Umbilical cord (tissue), 2 donors: Measurements from ENCODE around the gene KIRREL2. TPM values are rescaled to one million over a fixed set of nuclear protein-coding genes. Genes with fewer than 3 reads are reported as not detected.
A peak's percentile ranks its signal among the peaks of the same experiment; 100 is the strongest.

Experiments used
- DNase-seq: peaks from one replicate; pipeline ENCODE4 v3.0.0-alpha.2; 2015; ENCODE audit warnings: low spot score
- total RNA-seq: library from RNA; depleted of rRNA; stranded (reverse); fragments of >200 nt; gene quantifications from one replicate; pipeline ENCODE4 v1.2.3, GENCODE V29; 2014; ENCODE audit warnings: low replicate concordance; ENCODE audit not compliant: insufficient read depth

Gene KIRREL2
- total RNA-seq, 1 donor from 2014 or later = not detected

- DNase-seq = no peak
Observed at GRCh38 chr19:35844482-35845214, 12.1 kb upstream of the KIRREL2 start.

GRCh38 chr19:35845215-35846037, 11.3 kb upstream of the KIRREL2 start:
- DNase-seq = no peak

GRCh38 chr19:35846038-35846668, 10.6 kb upstream of the KIRREL2 start:
- no peak for DNase-seq

GRCh38 chr19:35847911-35848310, 8.8 kb upstream of the KIRREL2 start:
- no peak for DNase-seq

- no peak for DNase-seq
Observed at GRCh38 chr19:35848486-35848885, 8.2 kb upstream of the KIRREL2 start.

- DNase-seq = no peak
Observed at GRCh38 chr19:35848919-35849505, 7.7 kb upstream of the KIRREL2 start.

GRCh38 chr19:35851213-35852028, 5.3 kb upstream of the KIRREL2 start:
- DNase-seq = no peak

GRCh38 chr19:35852029-35852780, 4.5 kb upstream of the KIRREL2 start, which contains the start of gene NPHS1:
Gene NPHS1 (minus strand): TSS chr19:35852504. CDS start chr19:35851837, 667 bp downstream.
- peak; percentile 38 for DNase-seq

GRCh38 chr19:35853038-35853756, 3.5 kb upstream of the KIRREL2 start:
- no peak for DNase-seq

- DNase-seq = no peak
Observed at GRCh38 chr19:35858311-35858710, 1.6 kb downstream of the KIRREL2 start.

GRCh38 chr19:35859414-35859813, 2.7 kb downstream of the KIRREL2 start:
- DNase-seq = no peak

GRCh38 chr19:35860436-35860817, 3.7 kb downstream of the KIRREL2 start:
- no peak for DNase-seq

- no peak for DNase-seq
Observed at GRCh38 chr19:35860818-35861639, 4.3 kb downstream of the KIRREL2 start.

GRCh38 chr19:35861640-35862160, 5.0 kb downstream of the KIRREL2 start:
- DNase-seq = no peak

- no peak for DNase-seq
Observed at GRCh38 chr19:35862528-35862927, 5.8 kb downstream of the KIRREL2 start.

- no peak for DNase-seq
Observed at GRCh38 chr19:35863018-35863417, 6.3 kb downstream of the KIRREL2 start.

- DNase-seq = peak; percentile 76
Observed at GRCh38 chr19:35868172-35868822, 11.6 kb downstream of the KIRREL2 start, which contains the start of gene APLP1. Gene APLP1 (plus strand): TSS chr19:35868574. CDS start chr19:35868637, 63 bp downstream.

GRCh38 chr19:35868823-35869326, 12.2 kb downstream of the KIRREL2 start:
- DNase-seq = peak; percentile 23
